Pons (tissue), 1 donor: ENCODE measurements around the gene EPS8L1.
A peak's percentile ranks its signal among the peaks of the same experiment; 100 is the strongest.

Experiments
- DNase-seq: peaks from one replicate; pipeline ENCODE4 v3.0.0-alpha.2; 2016; ENCODE audit warnings: low spot score

EPS8L1 gene

GRCh38 chr19:55115446-55116065, 39.9 kb downstream of the EPS8L1 start:
- DNase-seq: no peak

- peak; percentile 74 for DNase-seq
Observed at GRCh38 chr19:55116232-55116858, 40.7 kb downstream of the EPS8L1 start.

GRCh38 chr19:55116859-55117662, 41.4 kb downstream of the EPS8L1 start, which contains the start of gene PPP1R12C:
PPP1R12C (minus strand) TSS chr19:55117637; CDS start chr19:55117543, 94 bp downstream.
- no peak for DNase-seq

- peak; percentile 99 for DNase-seq
Observed at GRCh38 chr19:55117663-55118391, 42.2 kb downstream of the EPS8L1 start.

GRCh38 chr19:55118401-55118991, 42.8 kb downstream of the EPS8L1 start:
- peak; percentile 75 for DNase-seq

GRCh38 chr19:55119053-55119452, 43.4 kb downstream of the EPS8L1 start:
- no peak for DNase-seq

GRCh38 chr19:55131421-55131820, 55.8 kb downstream of the EPS8L1 start:
- no peak for DNase-seq

- DNase-seq: no peak
Observed at GRCh38 chr19:55132453-55133129, 56.9 kb downstream of the EPS8L1 start.

- DNase-seq: no peak
Observed at GRCh38 chr19:55133639-55134444, 58.2 kb downstream of the EPS8L1 start.

- DNase-seq: no peak
Observed at GRCh38 chr19:55134736-55135135, 59.1 kb downstream of the EPS8L1 start.

- no peak for DNase-seq
Observed at GRCh38 chr19:55136399-55137102, 60.9 kb downstream of the EPS8L1 start.
